GM20000 (cell line): Measurements from ENCODE around the gene LRRC4C.

Experiments used
- DNase-seq: peaks from one replicate; pipeline ENCODE4 v3.0.0; 2012; ENCODE audit warnings: low spot score
- TF ChIP-seq, protein P1 (sequence below): IDR thresholded peaks from 2 replicates; pipeline ENCODE4 v1.5.1; 2012; ENCODE audit warnings: mild to moderate bottlenecking, control low read depth; ENCODE audit errors: extremely low read depth, missing control alignments

LRRC4C gene

DNA sequence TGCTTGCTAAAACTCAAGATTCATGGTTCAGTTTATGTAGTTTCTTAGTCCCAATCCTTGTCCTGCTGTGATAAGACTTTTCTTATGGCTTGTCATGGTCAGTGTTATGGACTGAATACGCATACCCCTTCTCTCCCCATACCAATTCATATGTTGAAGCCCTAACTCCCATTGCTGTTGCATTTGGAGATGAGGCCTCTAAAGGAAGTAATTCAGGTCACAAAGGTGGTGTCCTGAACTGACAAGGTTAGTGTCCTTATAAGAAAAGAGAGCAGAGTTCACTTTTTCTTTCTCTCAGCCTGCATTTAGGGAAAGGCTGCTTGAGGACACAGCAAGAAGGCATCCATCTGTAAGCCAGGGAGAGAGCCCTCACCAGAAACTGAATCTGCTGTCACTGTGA, 618.2 kb downstream of the LRRC4C start:
- DNase-seq, result no peak
- TF ChIP-seq, protein P1, sequence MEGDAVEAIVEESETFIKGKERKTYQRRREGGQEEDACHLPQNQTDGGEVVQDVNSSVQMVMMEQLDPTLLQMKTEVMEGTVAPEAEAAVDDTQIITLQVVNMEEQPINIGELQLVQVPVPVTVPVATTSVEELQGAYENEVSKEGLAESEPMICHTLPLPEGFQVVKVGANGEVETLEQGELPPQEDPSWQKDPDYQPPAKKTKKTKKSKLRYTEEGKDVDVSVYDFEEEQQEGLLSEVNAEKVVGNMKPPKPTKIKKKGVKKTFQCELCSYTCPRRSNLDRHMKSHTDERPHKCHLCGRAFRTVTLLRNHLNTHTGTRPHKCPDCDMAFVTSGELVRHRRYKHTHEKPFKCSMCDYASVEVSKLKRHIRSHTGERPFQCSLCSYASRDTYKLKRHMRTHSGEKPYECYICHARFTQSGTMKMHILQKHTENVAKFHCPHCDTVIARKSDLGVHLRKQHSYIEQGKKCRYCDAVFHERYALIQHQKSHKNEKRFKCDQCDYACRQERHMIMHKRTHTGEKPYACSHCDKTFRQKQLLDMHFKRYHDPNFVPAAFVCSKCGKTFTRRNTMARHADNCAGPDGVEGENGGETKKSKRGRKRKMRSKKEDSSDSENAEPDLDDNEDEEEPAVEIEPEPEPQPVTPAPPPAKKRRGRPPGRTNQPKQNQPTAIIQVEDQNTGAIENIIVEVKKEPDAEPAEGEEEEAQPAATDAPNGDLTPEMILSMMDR, result no peak

DNA sequence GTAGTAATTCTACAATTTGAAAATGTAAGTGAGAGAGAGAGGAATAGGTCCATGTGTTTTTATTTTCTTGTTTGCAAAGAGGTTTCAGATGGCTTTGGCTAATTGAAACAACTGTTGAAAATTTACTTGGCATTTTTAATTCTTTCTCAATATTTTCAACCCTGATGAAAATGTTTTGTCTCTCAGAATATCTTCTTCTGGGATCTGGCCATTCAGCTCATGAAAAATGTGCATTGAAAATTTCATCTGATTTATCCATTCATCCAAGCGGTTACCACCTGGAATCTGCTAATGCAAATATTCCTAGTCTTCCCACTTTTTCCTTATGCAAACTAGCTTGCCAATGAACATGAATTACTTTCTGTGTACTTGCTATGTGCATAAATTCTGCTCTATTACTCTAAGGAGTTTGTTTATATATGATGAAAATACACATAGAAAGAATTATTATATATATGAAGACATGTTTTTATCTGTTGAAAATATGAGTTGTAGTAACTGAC, 621.2 kb downstream of the LRRC4C start:
- DNase-seq, result no peak
- TF ChIP-seq, protein P1, result no peak

DNA sequence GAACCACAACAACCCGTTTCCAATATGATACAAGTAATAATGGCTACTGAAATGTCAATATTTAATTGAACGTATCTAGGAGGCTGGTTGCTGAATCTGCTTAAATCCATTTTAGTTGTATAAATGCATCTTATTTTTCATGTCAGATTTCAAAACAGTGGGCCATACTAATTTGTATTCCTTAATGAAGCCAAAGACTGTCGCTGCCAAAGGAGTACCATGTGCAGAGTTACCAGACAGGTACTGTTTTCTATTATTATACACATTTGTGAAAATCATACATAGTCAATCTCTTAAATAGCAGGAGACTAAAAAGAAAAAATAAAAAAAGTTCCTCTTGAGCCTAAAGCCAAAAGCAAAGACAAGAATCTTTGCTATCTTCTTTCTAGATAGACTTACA, 632.3 kb downstream of the LRRC4C start:
- TF ChIP-seq, protein P1, result no peak
- DNase-seq, result no peak

DNA sequence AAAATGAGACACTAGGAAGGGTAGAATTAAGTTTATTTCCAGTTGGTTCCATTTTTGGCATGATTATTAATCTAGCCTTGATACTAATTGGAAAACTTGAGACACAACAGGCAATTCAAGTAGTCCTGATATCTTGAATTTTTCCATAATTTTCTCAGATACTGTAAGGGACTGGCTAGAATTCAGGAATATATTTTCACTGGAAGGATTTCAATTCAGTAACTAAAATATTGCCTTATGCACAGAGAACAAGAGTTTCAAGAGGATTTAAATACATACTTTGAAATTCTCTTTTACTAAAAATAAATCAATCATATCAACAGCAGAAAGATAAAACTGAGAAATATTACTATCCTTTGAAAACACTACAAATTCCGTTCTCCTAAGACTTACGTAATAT, 632.9 kb downstream of the LRRC4C start:
- TF ChIP-seq, protein P1, result no peak
- DNase-seq, result no peak

- TF ChIP-seq, protein P1, result no peak
Observed at GRCh38 chr11:40825201-40825834, 634.1 kb downstream of the LRRC4C start.

GRCh38 chr11:40819230-40819629, 640.2 kb downstream of the LRRC4C start:
- no peak for DNase-seq
- TF ChIP-seq, protein P1, result no peak

More at GRCh38 chr11:40825201-40825834, 634.1 kb downstream of the LRRC4C start:
- DNase-seq, result no peak

GRCh38 chr11:40816976-40817375, 642.5 kb downstream of the LRRC4C start:
- DNase-seq, result no peak
- TF ChIP-seq, protein P1, result no peak
